Measurements from ENCODE around the gene SYN1.
"Not testable (repeated sequence)": the region's sequence is repeated elsewhere in the genome, so short reads cannot be mapped to it uniquely, and the experiment has no call there.

Gene SYN1

GRCh38 chrX:47634871-47635575 lies 15.4 kb upstream of the SYN1 start:
- DNase-seq (ENCODE audit: low read depth in 2 of 2) = no peak

GRCh38 chrX:47633689-47634590 lies 14.3 kb upstream of the SYN1 start:
- DNase-seq (ENCODE audit: low read depth in 2 of 2) = no peak

GRCh38 chrX:47632666-47633065 lies 13.0 kb upstream of the SYN1 start:
- DNase-seq (ENCODE audit: low read depth in 2 of 2) = no peak

GRCh38 chrX:47631676-47632075 lies 12.0 kb upstream of the SYN1 start:
- no peak for DNase-seq (ENCODE audit: low read depth in 2 of 2)

GRCh38 chrX:47629419-47630200 lies 10.0 kb upstream of the SYN1 start, which contains the start of gene CFP:
TSS of gene CFP (minus strand) at chrX:47629930. CDS start at chrX:47629844, 86 bp downstream.
- no peak for DNase-seq (ENCODE audit: low read depth in 2 of 2)

- no peak for DNase-seq (ENCODE audit: low read depth in 2 of 2)
These were observed 9.3 kb upstream of the SYN1 start for GRCh38 chrX:47628982-47629381.

GRCh38 chrX:47625365-47625764 lies 5.7 kb upstream of the SYN1 start:
- DNase-seq (ENCODE audit: low read depth in 2 of 2) = no peak

GRCh38 chrX:47623540-47624027 lies 3.9 kb upstream of the SYN1 start:
- no peak for DNase-seq (ENCODE audit: low read depth in 2 of 2)

- DNase-seq (ENCODE audit: low read depth in 2 of 2) = no peak
These were observed 2.2 kb upstream of the SYN1 start for GRCh38 chrX:47621851-47622250.

- no peak for DNase-seq (ENCODE audit: low read depth in 2 of 2)
These were observed 637 bp upstream of the SYN1 start for GRCh38 chrX:47620303-47620685.

- DNase-seq (ENCODE audit: low read depth in 2 of 2) = no peak
These were observed 653 bp downstream of the SYN1 start for GRCh38 chrX:47618923-47619485.

GRCh38 chrX:47614618-47615017 lies 5.0 kb downstream of the SYN1 start:
- DNase-seq (ENCODE audit: low read depth in 2 of 2) = no peak

GRCh38 chrX:47613082-47613481 lies 6.6 kb downstream of the SYN1 start:
- no peak for DNase-seq (ENCODE audit: low read depth in 2 of 2)

GRCh38 chrX:47612418-47612817 lies 7.2 kb downstream of the SYN1 start:
- DNase-seq (ENCODE audit: low read depth in 2 of 2) = no peak

- DNase-seq (ENCODE audit: low read depth in 2 of 2) = no peak
These were observed 7.7 kb downstream of the SYN1 start for GRCh38 chrX:47611926-47612325.

GRCh38 chrX:47611489-47611888 lies 8.2 kb downstream of the SYN1 start:
- DNase-seq (ENCODE audit: low read depth in 2 of 2) = no peak

- no peak for DNase-seq (ENCODE audit: low read depth in 2 of 2)
These were observed 9.1 kb downstream of the SYN1 start for GRCh38 chrX:47610511-47610910.

- DNase-seq (ENCODE audit: low read depth in 2 of 2) = no peak
These were observed 11.4 kb downstream of the SYN1 start for GRCh38 chrX:47608130-47608810.

- DNase-seq (ENCODE audit: low read depth in 2 of 2) = no peak
These were observed 12.6 kb downstream of the SYN1 start for GRCh38 chrX:47607091-47607490.

GRCh38 chrX:47605024-47605423 lies 14.6 kb downstream of the SYN1 start:
- no peak for DNase-seq (ENCODE audit: low read depth in 2 of 2)

GRCh38 chrX:47603125-47603524 lies 16.5 kb downstream of the SYN1 start:
- DNase-seq (ENCODE audit: low read depth in 2 of 2) = not testable (repeated sequence)

Data from stimulated activated CD8-positive, alpha-beta memory T cell treated with anti-CD3 and anti-CD28 coated beads, Interleukin-7, amount 100 ng/mL, for 1 hour (primary cell).